Activated CD4-positive, CD25-positive, alpha-beta regulatory T cell treated with anti-CD3 and anti-CD28 coated beads, Interleukin-2, amount 50 U/mL, for 16 hours (primary cell): ENCODE measurements around the gene FOXC1.

Source experiments
- DNase-seq: peaks from one replicate; pipeline ENCODE4 v3.0.0-alpha.2; 2020; ENCODE audit warnings: low read depth, low spot score

Gene FOXC1

GRCh38 chr6:1609648-1610496, at the start of gene FOXC1:
FOXC1 (plus strand) TSS chr6:1609915; CDS start chr6:1610446, 531 bp downstream.
- DNase-seq, result no peak

- DNase-seq, result no peak
Observed at GRCh38 chr6:1560281-1561058, 49.2 kb upstream of the FOXC1 start.

- no peak for DNase-seq
Observed at GRCh38 chr6:1561355-1561754, 48.4 kb upstream of the FOXC1 start.

- DNase-seq, result no peak
Observed at GRCh38 chr6:1562171-1562955, 47.4 kb upstream of the FOXC1 start.

- DNase-seq, result no peak
Observed at GRCh38 chr6:1569377-1569776, 40.3 kb upstream of the FOXC1 start.

- DNase-seq, result no peak
Observed at GRCh38 chr6:1570848-1571247, 38.9 kb upstream of the FOXC1 start.

GRCh38 chr6:1572892-1573291, 36.8 kb upstream of the FOXC1 start:
- DNase-seq, result no peak

GRCh38 chr6:1574083-1574761, 35.5 kb upstream of the FOXC1 start:
- no peak for DNase-seq

GRCh38 chr6:1574890-1575209, 34.9 kb upstream of the FOXC1 start:
- DNase-seq, result no peak

GRCh38 chr6:1575210-1576041, 34.3 kb upstream of the FOXC1 start:
- DNase-seq, result no peak

- no peak for DNase-seq
Observed at GRCh38 chr6:1576166-1576565, 33.5 kb upstream of the FOXC1 start.

- DNase-seq, result no peak
Observed at GRCh38 chr6:1576711-1577110, 33.0 kb upstream of the FOXC1 start.

GRCh38 chr6:1577146-1577680, 32.5 kb upstream of the FOXC1 start:
- no peak for DNase-seq

GRCh38 chr6:1577896-1578745, 31.6 kb upstream of the FOXC1 start:
- DNase-seq, result no peak

GRCh38 chr6:1579096-1579495, 30.6 kb upstream of the FOXC1 start:
- DNase-seq, result no peak

- no peak for DNase-seq
Observed at GRCh38 chr6:1580109-1580508, 29.6 kb upstream of the FOXC1 start.

- DNase-seq, result no peak
Observed at GRCh38 chr6:1580585-1580984, 29.1 kb upstream of the FOXC1 start.

- no peak for DNase-seq
Observed at GRCh38 chr6:1581120-1581991, 28.4 kb upstream of the FOXC1 start.

- DNase-seq, result no peak
Observed at GRCh38 chr6:1584146-1584545, 25.6 kb upstream of the FOXC1 start.
